DOHH2 (cell line): ENCODE results near the gene ASB6.

Source experiments
- H3F3A ChIP-seq: fragments of 200-600 bp; sonication (generic), shearing (Covaris generic); 2 replicates; pipeline ENCODE4 v1.6.0; 2016; ENCODE audit warnings: antibody characterized with exemption, mild to moderate bottlenecking; ENCODE audit not compliant: control insufficient read depth, insufficient read depth
- H3K27ac ChIP-seq: fragments of 200-600 bp; sonication (generic); 2 replicates; pipeline ENCODE4 v1.5.1; 2014; ENCODE audit warnings: low read depth, mild to moderate bottlenecking, low read length, moderate library complexity
- H3K27me3 ChIP-seq: fragments of 200-600 bp; sonication (generic); 2 replicates; pipeline ENCODE4 v1.6.1; 2014; ENCODE audit warnings: mild to moderate bottlenecking, low read length, mixed read lengths; ENCODE audit not compliant: control insufficient read depth
- H3K36me3 ChIP-seq: fragments of 200-600 bp; sonication (generic); 2 replicates; pipeline ENCODE4 v1.6.1; 2014; ENCODE audit warnings: mild to moderate bottlenecking, low read length, moderate library complexity, mixed read lengths; ENCODE audit not compliant: control insufficient read depth
- H3K4me1 ChIP-seq: fragments of 200-600 bp; sonication (generic); 2 replicates; pipeline ENCODE4 v1.6.1; 2014; ENCODE audit warnings: mild to moderate bottlenecking, low read length, mixed read lengths; ENCODE audit not compliant: control insufficient read depth
- H3K4me2 ChIP-seq: fragments of 200-600 bp; sonication (generic); 2 replicates; pipeline ENCODE4 v1.6.0; 2014; ENCODE audit warnings: mild to moderate bottlenecking, low read length, moderate library complexity
- H3K4me3 ChIP-seq: fragments of 200-600 bp; sonication (generic); 2 replicates; pipeline ENCODE4 v1.5.1; 2014; ENCODE audit warnings: mild to moderate bottlenecking, low read length, mixed read lengths
- H3K79me2 ChIP-seq: fragments of 200-600 bp; sonication (generic); 2 replicates; pipeline ENCODE4 v1.6.1; 2014; ENCODE audit warnings: mild to moderate bottlenecking, low read length, mixed read lengths; ENCODE audit not compliant: control insufficient read depth
- H3K9me2 ChIP-seq: fragments of 200-600 bp; sonication (generic); replicated peaks from 2 replicates; pipeline ENCODE4 v1.6.1; 2014; ENCODE audit warnings: mild to moderate bottlenecking, low read length, mixed read lengths; ENCODE audit not compliant: control insufficient read depth
- H3K9me3 ChIP-seq: fragments of 200-600 bp; sonication (generic); 2 replicates; pipeline ENCODE4 v1.6.1; 2014; ENCODE audit warnings: antibody characterized with exemption, low read length, mixed read lengths; ENCODE audit not compliant: control insufficient read depth, insufficient read depth
- H4K20me1 ChIP-seq: fragments of 200-600 bp; sonication (generic); 2 replicates; pipeline ENCODE4 v1.6.0; 2014; ENCODE audit warnings: low read depth, mild to moderate bottlenecking, antibody characterized with exemption, low read length, moderate library complexity; ENCODE audit not compliant: control insufficient read depth, insufficient read depth
- EZH2phosphoT487 ChIP-seq: fragments of 200-600 bp; sonication (generic); IDR thresholded peaks from 2 replicates; pipeline ENCODE4 v1.6.1; 2017; ENCODE audit warnings: borderline replicate concordance, mild to moderate bottlenecking, antibody characterized with exemption, low read length, moderate library complexity, mixed read lengths
- TF ChIP-seq, protein P1 (sequence below): fragments of 200-600 bp; sonication (generic); IDR thresholded peaks from one replicate; pipeline ENCODE4 v1.5.1; 2014; ENCODE audit warnings: antibody characterized with exemption, mild to moderate bottlenecking, low read depth, low read length; ENCODE audit not compliant: poor library complexity, severe bottlenecking

The ASB6 gene

GRCh38 chr9:129623331-129623730, 18.6 kb downstream of the ASB6 start:
- H3K36me3 ChIP-seq, result peaks cover 23% of the 10 kb centered on the region
- no peak overlapping the region for H3K4me3 ChIP-seq
- H3K4me2 ChIP-seq, result no peak overlapping the region
- no peaks in the 10 kb centered on the region for H3K9me2 ChIP-seq
- peaks cover 13% of the 10 kb centered on the region for H4K20me1 ChIP-seq
- peaks cover 27% of the 10 kb centered on the region for H3K27me3 ChIP-seq
- H3K79me2 ChIP-seq, result peaks cover 24% of the 10 kb centered on the region
- no peaks in the 10 kb centered on the region for H3K9me3 ChIP-seq
- H3K4me1 ChIP-seq, result peaks cover 33% of the 10 kb centered on the region
- TF ChIP-seq, protein P1, sequence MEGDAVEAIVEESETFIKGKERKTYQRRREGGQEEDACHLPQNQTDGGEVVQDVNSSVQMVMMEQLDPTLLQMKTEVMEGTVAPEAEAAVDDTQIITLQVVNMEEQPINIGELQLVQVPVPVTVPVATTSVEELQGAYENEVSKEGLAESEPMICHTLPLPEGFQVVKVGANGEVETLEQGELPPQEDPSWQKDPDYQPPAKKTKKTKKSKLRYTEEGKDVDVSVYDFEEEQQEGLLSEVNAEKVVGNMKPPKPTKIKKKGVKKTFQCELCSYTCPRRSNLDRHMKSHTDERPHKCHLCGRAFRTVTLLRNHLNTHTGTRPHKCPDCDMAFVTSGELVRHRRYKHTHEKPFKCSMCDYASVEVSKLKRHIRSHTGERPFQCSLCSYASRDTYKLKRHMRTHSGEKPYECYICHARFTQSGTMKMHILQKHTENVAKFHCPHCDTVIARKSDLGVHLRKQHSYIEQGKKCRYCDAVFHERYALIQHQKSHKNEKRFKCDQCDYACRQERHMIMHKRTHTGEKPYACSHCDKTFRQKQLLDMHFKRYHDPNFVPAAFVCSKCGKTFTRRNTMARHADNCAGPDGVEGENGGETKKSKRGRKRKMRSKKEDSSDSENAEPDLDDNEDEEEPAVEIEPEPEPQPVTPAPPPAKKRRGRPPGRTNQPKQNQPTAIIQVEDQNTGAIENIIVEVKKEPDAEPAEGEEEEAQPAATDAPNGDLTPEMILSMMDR, result no peak
- no peak for TF ChIP-seq EZH2phosphoT487
- H3F3A ChIP-seq, result peaks cover 9% of the 10 kb centered on the region
- H3K27ac ChIP-seq, result no peak overlapping the region

DNA sequence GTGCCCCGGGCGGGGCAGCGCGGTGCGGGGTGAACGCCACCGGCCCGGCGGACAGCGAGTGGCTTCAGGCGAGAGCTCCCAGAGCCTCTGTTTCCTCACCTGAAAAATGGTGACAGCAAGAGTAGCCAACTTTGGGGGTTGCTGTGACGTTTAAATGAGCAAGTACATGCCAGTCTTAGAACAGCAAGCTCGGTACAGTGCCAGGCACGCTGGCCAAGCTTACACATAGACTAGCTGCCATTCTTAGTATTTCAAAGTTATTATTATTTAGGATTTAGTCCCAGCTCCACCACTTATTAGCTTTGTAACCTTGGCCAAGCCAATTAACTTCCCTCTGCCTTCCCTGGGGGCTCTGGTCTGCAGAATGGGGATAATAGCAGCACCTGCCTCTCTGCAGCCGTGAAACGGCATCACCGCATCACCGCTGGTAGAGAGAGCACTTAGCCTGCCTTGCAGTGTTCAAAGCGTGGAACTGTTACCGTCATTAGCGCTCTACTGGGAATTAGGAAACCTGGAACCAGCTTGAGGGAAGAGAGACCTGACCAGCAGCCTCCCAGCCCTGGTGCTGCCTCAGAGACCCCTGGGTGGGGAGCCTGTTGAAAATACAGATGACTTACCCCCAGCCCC, 21.2 kb downstream of the ASB6 start, which contains the start of gene C9orf50:
C9orf50 (minus strand) TSS at position 433 of the 627 bp plus-strand sequence. CDS start 527 bp downstream, outside the sequence.
- Histone ChIP-seq H3K36me3 (no peaks in the 10 kb centered on the region), H3K9me2 (no peaks in the 10 kb centered on the region), H4K20me1 (no peaks in the 10 kb centered on the region), H3K4me1 (peaks cover 19% of the 10 kb centered on the region), H3F3A (peaks cover 9% of the 10 kb centered on the region), H3K79me2 (no peaks in the 10 kb centered on the region), H3K27ac (no peak within 1 kb of the TSS), H3K27me3 (peaks cover 31% of the 10 kb centered on the region), H3K4me2 (peak within 1 kb of the TSS; percentile 40), H3K4me3 (no peak within 1 kb of the TSS; the same call in 1 of the 2 replicates), H3K9me3 (no peaks in the 10 kb centered on the region)
- TF ChIP-seq, protein P1, result no peak
- TF ChIP-seq EZH2phosphoT487, result no peak

DNA sequence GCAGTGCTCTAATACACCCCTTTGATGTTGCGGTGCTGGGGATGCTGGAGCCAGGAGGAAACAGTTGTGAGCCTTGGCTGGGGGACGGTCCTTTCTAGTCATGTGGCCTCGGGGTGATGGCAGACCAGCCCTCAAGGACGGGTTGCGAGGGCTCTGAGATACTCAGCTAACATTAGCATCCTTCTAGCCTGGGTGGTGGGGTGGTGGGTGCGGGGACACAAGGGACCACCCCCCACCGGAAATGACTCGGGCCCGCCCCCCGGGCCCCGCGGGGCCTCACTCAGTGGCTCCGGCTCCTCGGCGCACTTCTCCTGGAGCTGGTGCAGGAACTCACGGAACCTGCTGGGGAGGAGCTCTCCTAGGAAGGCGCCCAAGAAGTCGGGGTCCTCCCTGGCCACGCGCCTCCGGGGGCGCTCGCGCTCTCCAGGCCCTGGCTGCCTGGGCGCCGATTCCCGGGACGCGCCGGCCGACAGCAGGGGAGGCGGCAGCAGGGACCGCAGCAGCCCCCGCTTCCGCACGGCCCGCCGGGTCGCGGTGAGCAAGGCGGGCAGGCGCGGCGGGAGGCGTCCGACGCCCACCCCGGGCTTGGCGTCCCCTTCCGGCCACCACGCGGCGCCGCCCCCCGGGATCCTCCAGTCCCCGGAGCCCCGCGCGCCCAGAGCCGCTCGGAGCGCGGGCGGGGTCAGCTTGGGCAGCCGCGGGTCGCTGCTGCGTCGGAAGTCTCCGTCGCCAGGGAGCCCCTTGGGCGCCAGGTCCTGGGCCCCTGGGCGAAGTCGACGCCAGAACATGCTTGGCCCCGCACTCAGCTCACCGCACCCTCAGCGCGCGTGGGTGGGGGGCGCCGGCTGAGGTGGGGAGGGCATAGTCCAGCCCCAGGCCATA, 21.9 kb downstream of the ASB6 start:
- H3K27me3 ChIP-seq, result peaks cover 31% of the 10 kb centered on the region
- H3K9me3 ChIP-seq, result no peaks in the 10 kb centered on the region
- H3K4me2 ChIP-seq, result peak overlapping the region; percentile 40
- no peaks in the 10 kb centered on the region for H3K79me2 ChIP-seq
- H4K20me1 ChIP-seq, result no peaks in the 10 kb centered on the region
- TF ChIP-seq, protein P1, result no peak
- no peak for TF ChIP-seq EZH2phosphoT487
- peaks cover 5% of the 10 kb centered on the region for H3F3A ChIP-seq
- H3K9me2 ChIP-seq, result no peaks in the 10 kb centered on the region
- H3K36me3 ChIP-seq, result no peaks in the 10 kb centered on the region
- peaks cover 12% of the 10 kb centered on the region for H3K4me1 ChIP-seq
- no peak overlapping the region; the same call in 1 of the 2 replicates for H3K4me3 ChIP-seq
- no peak overlapping the region for H3K27ac ChIP-seq
